T47D (cell line): ENCODE results near the gene DAAM1.

Experiments
- DNase-seq, 2 experiments: peaks; one replicate each; pipeline versions ENCODE4 v3.0.0 to v3.0.0-alpha.2; 2011 to 2012; ENCODE audit warnings: low read depth in 1 of 2, low spot score in 1 of 2
- JUND ChIP-seq: IDR thresholded peaks from 2 replicates; pipeline ENCODE4 v1.6.1; 2012; ENCODE audit warnings: low read depth
- in situ Hi-C: cut with HindIII; loops from 2 replicates; pipeline ENCODE4 v1.10.0; 2016; ENCODE audit warnings: low sequenced_read_pairs, low pct_unique_long_range_greater_than_20kb

DAAM1 gene

GRCh38 chr14:59293935-59294661 lies 105.6 kb downstream of the DAAM1 start:
- in situ Hi-C loops, result no loop called here
- no peak for DNase-seq
- TF ChIP-seq JUND, result no peak

GRCh38 chr14:59294662-59294992 lies 106.2 kb downstream of the DAAM1 start:
- TF ChIP-seq JUND, result no peak
- in situ Hi-C loops, result no loop called here
- DNase-seq, result no peak

GRCh38 chr14:59295951-59296350 lies 107.5 kb downstream of the DAAM1 start:
- TF ChIP-seq JUND, result no peak
- DNase-seq, result no peak
- in situ Hi-C loops, result no loop called here

- in situ Hi-C loops, result no loop called here
- no peak for TF ChIP-seq JUND
These were observed 108.0 kb downstream of the DAAM1 start for GRCh38 chr14:59296508-59296907.

GRCh38 chr14:59297071-59297776 lies 108.8 kb downstream of the DAAM1 start:
- TF ChIP-seq JUND, result no peak
- in situ Hi-C loops, result no loop called here
- DNase-seq, result peak in 1 of 2 experiments; percentile 70

More at GRCh38 chr14:59296508-59296907, 108.0 kb downstream of the DAAM1 start:
- DNase-seq, result no peak

- DNase-seq, result no peak
- in situ Hi-C loops, result no loop called here
- no peak for TF ChIP-seq JUND
These were observed 111.3 kb downstream of the DAAM1 start for GRCh38 chr14:59299731-59300130.

- in situ Hi-C loops, result no loop called here
- no peak for TF ChIP-seq JUND
- DNase-seq, result no peak
These were observed 112.9 kb downstream of the DAAM1 start for GRCh38 chr14:59301354-59301753.

- in situ Hi-C loops, result no loop called here
- no peak for TF ChIP-seq JUND
- DNase-seq, result no peak
These were observed 113.8 kb downstream of the DAAM1 start for GRCh38 chr14:59302313-59302712.

- peak in 1 of 2 experiments; percentile 45 for DNase-seq
- in situ Hi-C loops, result no loop called here
- TF ChIP-seq JUND, result no peak
These were observed 114.7 kb downstream of the DAAM1 start for GRCh38 chr14:59303216-59303615.

GRCh38 chr14:59305231-59305630 lies 116.8 kb downstream of the DAAM1 start:
- no peak for DNase-seq
- no peak for TF ChIP-seq JUND
- in situ Hi-C loops, result no loop called here

GRCh38 chr14:59305836-59306555 lies 117.5 kb downstream of the DAAM1 start:
- in situ Hi-C loops, result no loop called here
- no peak for DNase-seq
- TF ChIP-seq JUND, result no peak

- in situ Hi-C loops, result no loop called here
- no peak for DNase-seq
- no peak for TF ChIP-seq JUND
These were observed 118.3 kb downstream of the DAAM1 start for GRCh38 chr14:59306775-59307174.

- in situ Hi-C loops, result no loop called here
- peak in 1 of 2 experiments; percentile 40 for DNase-seq
- no peak for TF ChIP-seq JUND
These were observed 119.6 kb downstream of the DAAM1 start for GRCh38 chr14:59308086-59308485.
